Mesenchymal stem cell (in vitro differentiated cells and primary cell): ENCODE results near the gene NME1.
A peak's percentile ranks its signal among the peaks of the same experiment; 100 is the strongest.

ENCODE experiments used
- DNase-seq: peaks from one replicate; pipeline ENCODE4 v3.0.0-alpha.2; 2013
- H2AFZ ChIP-seq: one replicate; pipeline ENCODE4 v1.6.1; 2013; ENCODE audit warnings: low read depth, mild to moderate bottlenecking, control low read depth, inconsistent platforms, low read length, moderate library complexity
- H2AK5ac ChIP-seq: 2 replicates; pipeline ENCODE4 v1.6.1; 2013; ENCODE audit warnings: low read length, moderate library complexity, mild to moderate bottlenecking, inconsistent platforms; ENCODE audit not compliant: severe bottlenecking
- H2BK120ac ChIP-seq: one replicate; pipeline ENCODE4 v1.6.1; 2013; ENCODE audit warnings: low read depth, mild to moderate bottlenecking, inconsistent platforms, low read length, moderate library complexity
- H2BK12ac ChIP-seq, 2 experiments: one replicate each; pipeline ENCODE4 v1.6.1; 2013; ENCODE audit warnings: inconsistent platforms in 2 of 2, low read length in 2 of 2, mild to moderate bottlenecking in 2 of 2, moderate library complexity in 2 of 2, control low read depth in 1 of 2
- H2BK15ac ChIP-seq: one replicate; pipeline ENCODE4 v1.6.1; 2013; ENCODE audit warnings: mild to moderate bottlenecking, low read depth, inconsistent platforms; ENCODE audit not compliant: poor library complexity, severe bottlenecking
- H2BK5ac ChIP-seq: 2 replicates; pipeline ENCODE4 v1.6.1; 2013; ENCODE audit warnings: low read depth, mild to moderate bottlenecking, low read length, control low read depth, inconsistent platforms; ENCODE audit not compliant: poor library complexity, severe bottlenecking
- H3K14ac ChIP-seq, 2 experiments: one replicate each; pipeline ENCODE4 v1.6.1; 2013; ENCODE audit warnings: inconsistent platforms in 2 of 2, low read length in 2 of 2, control low read depth in 1 of 2, mild to moderate bottlenecking in 1 of 2, moderate library complexity in 1 of 2
- H3K18ac ChIP-seq, 2 experiments: one replicate each; pipeline ENCODE4 v1.6.1; 2013; ENCODE audit warnings: inconsistent platforms in 2 of 2, low read length in 2 of 2, control low read depth in 1 of 2, low read depth in 1 of 2, mild to moderate bottlenecking in 1 of 2
- H3K23ac ChIP-seq, 2 experiments: one replicate each; pipeline ENCODE4 v1.6.1; 2013; ENCODE audit warnings: inconsistent platforms in 2 of 2, low read length in 2 of 2, mild to moderate bottlenecking in 2 of 2, moderate library complexity in 2 of 2, control low read depth in 1 of 2
- H3K27ac ChIP-seq: 2 replicates; pipeline ENCODE4 v1.5.1; 2013; ENCODE audit warnings: mild to moderate bottlenecking, moderate library complexity, low read length, control low read depth, inconsistent platforms; ENCODE audit not compliant: poor library complexity, severe bottlenecking
- H3K27me3 ChIP-seq, 2 experiments: 2 replicates each; pipeline versions ENCODE4 v1.6.1 to v1.7.0; 2013; ENCODE audit warnings: low read length in 2 of 2, mild to moderate bottlenecking in 2 of 2, moderate library complexity in 2 of 2, control low read depth in 1 of 2, inconsistent platforms in 1 of 2; ENCODE audit not compliant: control insufficient read depth in 1 of 2, insufficient read depth in 1 of 2
- H3K36me3 ChIP-seq, 2 experiments: 2 replicates each; pipeline versions ENCODE4 v1.6.1 to v1.7.0; 2013; ENCODE audit warnings: low read length in 2 of 2, control low read depth in 1 of 2, inconsistent platforms in 1 of 2, low read depth in 1 of 2, mild to moderate bottlenecking in 1 of 2; ENCODE audit not compliant: insufficient read depth in 2 of 2, control insufficient read depth in 1 of 2
- H3K4ac ChIP-seq, 2 experiments: one replicate each; pipeline ENCODE4 v1.6.1; 2013; ENCODE audit warnings: inconsistent platforms in 2 of 2, low read length in 2 of 2, mild to moderate bottlenecking in 2 of 2, moderate library complexity in 2 of 2, control low read depth in 1 of 2, low read depth in 1 of 2
- H3K4me1 ChIP-seq: 2 replicates; pipeline ENCODE4 v1.6.1; 2013; ENCODE audit warnings: low read depth, low read length, control low read depth; ENCODE audit not compliant: control insufficient read depth, insufficient read depth
- H3K4me2 ChIP-seq: 2 replicates; pipeline ENCODE4 v1.6.1; 2013; ENCODE audit warnings: low read length, mild to moderate bottlenecking, inconsistent platforms; ENCODE audit not compliant: poor library complexity, severe bottlenecking
- H3K4me3 ChIP-seq, 2 experiments: 2 replicates each; pipeline versions ENCODE4 v1.5.1 to v1.7.0; 2013; ENCODE audit warnings: low read length in 2 of 2, mild to moderate bottlenecking in 2 of 2, control low read depth in 1 of 2, low read depth in 1 of 2; ENCODE audit not compliant: insufficient read depth in 1 of 2
- H3K79me1 ChIP-seq: replicated peaks from 2 replicates; pipeline ENCODE4 v1.6.1; 2013; ENCODE audit warnings: mild to moderate bottlenecking, control low read depth, low read length, inconsistent platforms; ENCODE audit not compliant: poor library complexity, severe bottlenecking
- H3K9ac ChIP-seq: 2 replicates; pipeline ENCODE4 v1.7.0; 2013; ENCODE audit warnings: mild to moderate bottlenecking, low read length, moderate library complexity
- H3K9me3 ChIP-seq: 2 replicates; pipeline ENCODE4 v1.7.0; 2013; ENCODE audit warnings: mild to moderate bottlenecking, low read length; ENCODE audit not compliant: control insufficient read depth
- H4K8ac ChIP-seq: one replicate; pipeline ENCODE4 v1.6.1; 2013; ENCODE audit warnings: inconsistent platforms, mild to moderate bottlenecking, low read length, moderate library complexity
- H4K91ac ChIP-seq: one replicate; pipeline ENCODE4 v1.6.1; 2013; ENCODE audit warnings: mild to moderate bottlenecking, low read length, inconsistent platforms
- WGBS: methylation state at CpG from one replicate; pipeline ENCODE4 v1.1.7; 2013; ENCODE audit warnings: mixed read lengths; 5-methylcytosine and 5-hydroxymethylcytosine counted together

The NME1 gene

DNA sequence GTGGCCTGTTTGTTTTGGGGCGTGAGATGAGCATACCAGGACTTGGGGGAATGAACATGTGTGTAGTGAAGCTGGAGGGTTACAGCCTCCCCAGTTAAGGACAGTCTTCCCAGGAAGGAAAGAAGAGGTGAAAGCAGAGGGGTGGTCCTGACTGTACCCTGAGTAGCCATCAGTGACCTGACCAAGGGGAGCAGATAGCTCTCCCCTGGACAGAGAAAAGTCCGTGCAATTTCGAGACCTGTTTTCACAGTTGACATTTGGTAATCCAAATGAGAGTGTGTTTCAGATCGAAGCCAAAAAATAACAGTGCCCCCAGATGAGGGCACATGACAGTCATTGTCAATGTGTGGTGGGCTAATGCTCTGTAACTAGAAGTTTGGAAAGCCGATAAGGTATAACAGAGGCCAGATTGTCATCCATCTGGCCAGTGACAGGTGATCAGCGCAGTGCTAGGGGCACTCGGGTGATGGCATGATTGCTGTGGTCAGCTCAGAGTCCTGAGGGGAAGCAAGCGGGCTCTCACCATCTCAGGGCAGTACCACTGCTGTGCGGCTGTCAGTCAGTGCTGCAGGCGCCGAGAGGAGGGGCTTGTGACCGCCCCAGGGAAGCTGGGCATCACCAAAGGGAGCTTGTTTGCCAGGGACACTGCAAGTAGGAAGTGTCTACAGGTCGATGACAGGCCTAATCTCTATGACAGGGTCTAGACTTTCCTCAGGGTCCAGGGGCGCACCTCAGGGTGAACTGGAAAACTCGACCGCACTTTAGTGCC, 11.7 kb downstream of the NME1 start:
- Histone ChIP-seq H4K91ac (peak overlapping the region; percentile 91), H3K14ac (no peak overlapping the region), H3K27me3 (no peaks in the 10 kb centered on the region), H2AK5ac (peak overlapping the region; percentile 20), H3K79me1 (peaks cover 27% of the 10 kb centered on the region), H2BK5ac (no peak overlapping the region), H2BK12ac (peak overlapping the region in 1 of 2 experiments; percentile 33), H3K4me3 (peak overlapping the region; percentile 4 to 92), H3K4me1 (peaks cover 14% of the 10 kb centered on the region), H2AFZ (no peak overlapping the region), H3K27ac (no peak overlapping the region), H3K4me2 (peak overlapping the region; percentile 62), H3K18ac (peak overlapping the region; percentile 87 to 93), H3K4ac (peak overlapping the region; percentile 71 to 84), H3K9ac (peak overlapping the region; percentile 95), H3K36me3 (peaks cover 52 to 55% of the 10 kb centered on the region in 2 experiments), H4K8ac (peak overlapping the region; percentile 99), H3K23ac (no peak overlapping the region), H2BK15ac (no peak overlapping the region), H2BK120ac (peak overlapping the region; percentile 21), H3K9me3 (no peaks in the 10 kb centered on the region)
- WGBS, result 55% methylated on average over 16 of the region's 16 CpGs
- DNase-seq, result no peak

GRCh38 chr17:51165680-51166197, 12.4 kb downstream of the NME1 start:
- peak overlapping the region; percentile 62 for H3K4me2 ChIP-seq
- WGBS, result 11% methylated on average over 21 of the region's 21 CpGs
- peaks cover 14% of the 10 kb centered on the region for H3K4me1 ChIP-seq

GRCh38 chr17:51166198-51166986, 13.0 kb downstream of the NME1 start, which contains the start of gene NME2:
Gene NME2 (plus strand): TSS chr17:51166411. CDS start chr17:51166831, 420 bp downstream.
- Histone ChIP-seq H3K79me1 (peaks cover 21% of the 10 kb centered on the region), H2BK5ac (peak within 1 kb of the TSS; percentile 19), H3K4ac (peak within 1 kb of the TSS; percentile 95 to 96), H2BK120ac (peak within 1 kb of the TSS; percentile 83), H3K36me3 (peaks cover 45 to 55% of the 10 kb centered on the region in 2 experiments), H3K4me3 (peak within 1 kb of the TSS; percentile 92 to 93), H4K91ac (peak within 1 kb of the TSS; percentile 96), H3K9me3 (no peaks in the 10 kb centered on the region), H3K14ac (peak within 1 kb of the TSS in 1 of 2 experiments; percentile 88), H3K4me1 (peaks cover 14% of the 10 kb centered on the region), H2BK15ac (peak within 1 kb of the TSS; percentile 68), H3K4me2 (peak within 1 kb of the TSS; percentile 84), H2AFZ (peak within 1 kb of the TSS; percentile 89), H3K9ac (peak within 1 kb of the TSS; percentile 95), H2AK5ac (peak within 1 kb of the TSS; percentile 20), H4K8ac (peak within 1 kb of the TSS; percentile 99), H2BK12ac (peak within 1 kb of the TSS in 1 of 2 experiments; percentile 33), H3K18ac (peak within 1 kb of the TSS; percentile 93 to 94), H3K27me3 (no peaks in the 10 kb centered on the region), H3K27ac (peak within 1 kb of the TSS; percentile 91), H3K23ac (peak within 1 kb of the TSS in 1 of 2 experiments; percentile 73)
- peak; percentile 85 for DNase-seq
- WGBS, result 0% methylated on average over 49 of the region's 98 CpGs

More at GRCh38 chr17:51165680-51166197, 12.4 kb downstream of the NME1 start:
- peak overlapping the region in 1 of 2 experiments; percentile 84 for H3K14ac ChIP-seq
- DNase-seq, result no peak
- H3K9ac ChIP-seq, result peak overlapping the region; percentile 95
- H3K79me1 ChIP-seq, result peaks cover 24% of the 10 kb centered on the region
- H4K8ac ChIP-seq, result peak overlapping the region; percentile 99
- H3K23ac ChIP-seq, result peak overlapping the region in 1 of 2 experiments; percentile 57
- peak overlapping the region; percentile 91 for H4K91ac ChIP-seq
- peak overlapping the region; percentile 68 for H2BK15ac ChIP-seq
- peaks cover 50 to 55% of the 10 kb centered on the region in 2 experiments for H3K36me3 ChIP-seq
- H2AK5ac ChIP-seq, result peak overlapping the region; percentile 20
- no peak overlapping the region for H2BK5ac ChIP-seq
- peak overlapping the region; percentile 92 to 93 for H3K4me3 ChIP-seq
- no peaks in the 10 kb centered on the region for H3K9me3 ChIP-seq
- peak overlapping the region; percentile 87 to 93 for H3K18ac ChIP-seq
- H2BK12ac ChIP-seq, result peak overlapping the region in 1 of 2 experiments; percentile 33
- H3K27ac ChIP-seq, result peak overlapping the region; percentile 85
- H3K4ac ChIP-seq, result peak overlapping the region; percentile 71 to 84
- H2BK120ac ChIP-seq, result peak overlapping the region; percentile 21
- H2AFZ ChIP-seq, result peak overlapping the region; percentile 54
- H3K27me3 ChIP-seq, result no peaks in the 10 kb centered on the region
